GM20000 (cell line): ENCODE results near the gene COL23A1.

ENCODE experiments used
- DNase-seq: peaks from one replicate; pipeline ENCODE4 v3.0.0; 2012; ENCODE audit warnings: low spot score
- CTCF ChIP-seq: IDR thresholded peaks from 2 replicates; pipeline ENCODE4 v1.5.1; 2012; ENCODE audit warnings: mild to moderate bottlenecking, control low read depth; ENCODE audit errors: extremely low read depth, missing control alignments

The COL23A1 gene

GRCh38 chr5:178359738-178360137, 230.5 kb downstream of the COL23A1 start:
- no peak for TF ChIP-seq CTCF
- no peak for DNase-seq

- no peak for TF ChIP-seq CTCF
These were observed 232.5 kb downstream of the COL23A1 start for GRCh38 chr5:178357678-178358077.

GRCh38 chr5:178357121-178357521, 233.1 kb downstream of the COL23A1 start:
- no peak for TF ChIP-seq CTCF
- DNase-seq: no peak

More at GRCh38 chr5:178357678-178358077, 232.5 kb downstream of the COL23A1 start:
- no peak for DNase-seq

- TF ChIP-seq CTCF: no peak
- DNase-seq: no peak
These were observed 233.7 kb downstream of the COL23A1 start for GRCh38 chr5:178356431-178356872.

- no peak for DNase-seq
These were observed 234.5 kb downstream of the COL23A1 start for GRCh38 chr5:178355671-178356070.

GRCh38 chr5:178353461-178353860, 236.7 kb downstream of the COL23A1 start:
- DNase-seq: no peak

More at GRCh38 chr5:178355671-178356070, 234.5 kb downstream of the COL23A1 start:
- no peak for TF ChIP-seq CTCF

GRCh38 chr5:178352035-178352349, 238.2 kb downstream of the COL23A1 start:
- no peak for TF ChIP-seq CTCF

More at GRCh38 chr5:178353461-178353860, 236.7 kb downstream of the COL23A1 start:
- no peak for TF ChIP-seq CTCF

More at GRCh38 chr5:178352035-178352349, 238.2 kb downstream of the COL23A1 start:
- no peak for DNase-seq
